ENCODE measurements around the gene DCLK1.
"Not testable (repeated sequence)": the region's sequence is repeated elsewhere in the genome, so short reads cannot be mapped to it uniquely, and the experiment has no call there.

DCLK1 gene

GRCh38 chr13:36031490-36031889, 99.7 kb downstream of the DCLK1 start:
- no peak for DNase-seq

GRCh38 chr13:36030670-36031331, 100.4 kb downstream of the DCLK1 start:
- DNase-seq = no peak

- no peak for DNase-seq
Measured at GRCh38 chr13:36029166-36029565, 102.0 kb downstream of the DCLK1 start.

GRCh38 chr13:36028359-36029025, 102.7 kb downstream of the DCLK1 start:
- DNase-seq = no peak

- peak; percentile 4 for DNase-seq
Measured at GRCh38 chr13:36026531-36026930, 104.7 kb downstream of the DCLK1 start.

- DNase-seq = no peak
Measured at GRCh38 chr13:36014763-36015162, 116.4 kb downstream of the DCLK1 start.

GRCh38 chr13:36006894-36007675, 124.1 kb downstream of the DCLK1 start:
- no peak for DNase-seq

GRCh38 chr13:36006347-36006746, 124.8 kb downstream of the DCLK1 start:
- DNase-seq = no peak

GRCh38 chr13:36001561-36001960, 129.6 kb downstream of the DCLK1 start:
- no peak for DNase-seq

- no peak for DNase-seq
Measured at GRCh38 chr13:36000028-36000427, 131.2 kb downstream of the DCLK1 start.

- DNase-seq = no peak
Measured at GRCh38 chr13:35996360-35996759, 134.8 kb downstream of the DCLK1 start.

GRCh38 chr13:35995136-35995535, 136.0 kb downstream of the DCLK1 start:
- DNase-seq = no peak

GRCh38 chr13:35994131-35994966, 136.8 kb downstream of the DCLK1 start:
- no peak for DNase-seq

GRCh38 chr13:35993686-35994085, 137.5 kb downstream of the DCLK1 start:
- DNase-seq = no peak

- no peak for DNase-seq
Measured at GRCh38 chr13:35992964-35993363, 138.2 kb downstream of the DCLK1 start.

- DNase-seq = no peak
Measured at GRCh38 chr13:35990196-35990595, 141.0 kb downstream of the DCLK1 start.

GRCh38 chr13:35988648-35989081, 142.5 kb downstream of the DCLK1 start:
- no peak for DNase-seq

- no peak for DNase-seq
Measured at GRCh38 chr13:35987572-35988513, 143.3 kb downstream of the DCLK1 start.

GRCh38 chr13:35984776-35985453, 146.3 kb downstream of the DCLK1 start:
- DNase-seq = peak; percentile 62

- no peak for DNase-seq
Measured at GRCh38 chr13:35984287-35984686, 146.9 kb downstream of the DCLK1 start.

- DNase-seq = not testable (repeated sequence)
Measured at GRCh38 chr13:35983703-35984102, 147.5 kb downstream of the DCLK1 start.
